ENCODE measurements around the gene PRDM11. TPM values are rescaled to one million over a fixed set of nuclear protein-coding genes. Genes with fewer than 3 reads are reported as not detected.

The PRDM11 gene
- total and polyA plus RNA-seq, 2 experiments from 2014 or later, result 0.24 to 3.7 TPM

- in situ Hi-C loops (cut with MboI), result no loop called here
- Histone ChIP-seq H3K4me1 (ENCODE audit: insufficient read depth) (no peaks in the 10 kb centered on the region), H3K36me3 (ENCODE audit: low read depth) (no peaks in the 10 kb centered on the region), H4K20me1 (ENCODE audit: insufficient read depth) (no peaks in the 10 kb centered on the region), H3F3A (ENCODE audit: insufficient read depth) (no peaks in the 10 kb centered on the region), H2AFZ (no peak overlapping the region), H3K9me2 (ENCODE audit: insufficient read depth) (no peaks in the 10 kb centered on the region), H3K4me2 (ENCODE audit: unreplicated experiment) (no peak overlapping the region), H3K27ac (no peak overlapping the region), H3K27me3 (replicated peaks; ENCODE audit: insufficient read depth) (no peaks in the 10 kb centered on the region), H3K79me2 (ENCODE audit: insufficient read depth) (no peaks in the 10 kb centered on the region), H3K9ac (no peak overlapping the region), H3K4me3 (no peak overlapping the region), H3K9me3 (ENCODE audit: low read depth) (no peaks in the 10 kb centered on the region)
- whole genome bisulfite sequencing, 2 experiments (ENCODE audit: low coverage in 1 of 2, low lambda C conversion rate in 2 of 2, missing lambda C conversion rate in 2 of 2), result 92 to 97% methylated on average over 5 of the region's 5 CpGs
- TF ChIP-seq EZH2phosphoT487 (IDR thresholded peaks at IDR 0.05; ENCODE audit: insufficient read depth, low read depth), result no peak
- no peak for TF ChIP-seq EZH2 (IDR thresholded peaks at IDR 0.05; ENCODE audit: insufficient read depth, poor library complexity, severe bottlenecking)
- no peak for DNase-seq
These were observed 26.6 kb downstream of the PRDM11 start for GRCh38 chr11:45173064-45173463.

- H3K36me3 ChIP-seq (ENCODE audit: low read depth), result no peaks in the 10 kb centered on the region
- no peaks in the 10 kb centered on the region for H3K79me2 ChIP-seq (ENCODE audit: insufficient read depth)
- no peaks in the 10 kb centered on the region for H3K27me3 ChIP-seq (replicated peaks; ENCODE audit: insufficient read depth)
- H3K27ac ChIP-seq, result no peak overlapping the region
- H3K9me2 ChIP-seq (ENCODE audit: insufficient read depth), result no peaks in the 10 kb centered on the region
- no peak overlapping the region for H3K4me2 ChIP-seq (ENCODE audit: unreplicated experiment)
- DNase-seq, result no peak
- no peaks in the 10 kb centered on the region for H3F3A ChIP-seq (ENCODE audit: insufficient read depth)
- H3K9ac ChIP-seq, result no peak overlapping the region
- no peaks in the 10 kb centered on the region for H4K20me1 ChIP-seq (ENCODE audit: insufficient read depth)
- in situ Hi-C loops (cut with MboI), result no loop called here
- 86 to 90% methylated on average over 6 of the region's 6 CpGs for WGBS, 2 experiments (ENCODE audit: low coverage in 1 of 2, low lambda C conversion rate in 2 of 2, missing lambda C conversion rate in 2 of 2)
- no peak overlapping the region for H3K4me3 ChIP-seq
- no peaks in the 10 kb centered on the region for H3K9me3 ChIP-seq (ENCODE audit: low read depth)
- TF ChIP-seq EZH2 (IDR thresholded peaks at IDR 0.05; ENCODE audit: insufficient read depth, poor library complexity, severe bottlenecking) (no peak), EZH2phosphoT487 (IDR thresholded peaks at IDR 0.05; ENCODE audit: insufficient read depth, low read depth) (no peak)
- H2AFZ ChIP-seq, result no peak overlapping the region
- no peaks in the 10 kb centered on the region for H3K4me1 ChIP-seq (ENCODE audit: insufficient read depth)
These were observed 27.9 kb downstream of the PRDM11 start for GRCh38 chr11:45174168-45174835.

- Histone ChIP-seq H2AFZ (no peak overlapping the region), H3K36me3 (ENCODE audit: low read depth) (no peaks in the 10 kb centered on the region), H3K9me2 (ENCODE audit: insufficient read depth) (no peaks in the 10 kb centered on the region), H3F3A (ENCODE audit: insufficient read depth) (no peaks in the 10 kb centered on the region), H3K9ac (no peak overlapping the region), H4K20me1 (ENCODE audit: insufficient read depth) (no peaks in the 10 kb centered on the region), H3K27ac (no peak overlapping the region), H3K4me3 (no peak overlapping the region), H3K9me3 (ENCODE audit: low read depth) (no peaks in the 10 kb centered on the region), H3K4me1 (ENCODE audit: insufficient read depth) (no peaks in the 10 kb centered on the region), H3K27me3 (replicated peaks; ENCODE audit: insufficient read depth) (no peaks in the 10 kb centered on the region), H3K79me2 (ENCODE audit: insufficient read depth) (no peaks in the 10 kb centered on the region), H3K4me2 (ENCODE audit: unreplicated experiment) (no peak overlapping the region)
- no peak for DNase-seq
- TF ChIP-seq EZH2phosphoT487 (IDR thresholded peaks at IDR 0.05; ENCODE audit: insufficient read depth, low read depth) (no peak), EZH2 (IDR thresholded peaks at IDR 0.05; ENCODE audit: insufficient read depth, poor library complexity, severe bottlenecking) (no peak)
- in situ Hi-C loops (cut with MboI), result no loop called here
- WGBS, 2 experiments (ENCODE audit: low coverage in 1 of 2, low lambda C conversion rate in 2 of 2, missing lambda C conversion rate in 2 of 2), result 79 to 81% methylated on average over 4 of the region's 4 CpGs
These were observed 28.5 kb downstream of the PRDM11 start for GRCh38 chr11:45174963-45175362.

- H3K4me3 ChIP-seq, result no peak overlapping the region
- no peaks in the 10 kb centered on the region for H4K20me1 ChIP-seq (ENCODE audit: insufficient read depth)
- H3K9me3 ChIP-seq (ENCODE audit: low read depth), result no peaks in the 10 kb centered on the region
- no peak overlapping the region for H3K27ac ChIP-seq
- no peaks in the 10 kb centered on the region for H3K4me1 ChIP-seq (ENCODE audit: insufficient read depth)
- H3K9me2 ChIP-seq (ENCODE audit: insufficient read depth), result no peaks in the 10 kb centered on the region
- no peaks in the 10 kb centered on the region for H3K27me3 ChIP-seq (replicated peaks; ENCODE audit: insufficient read depth)
- no peak for TF ChIP-seq EZH2 (IDR thresholded peaks at IDR 0.05; ENCODE audit: insufficient read depth, poor library complexity, severe bottlenecking)
- TF ChIP-seq EZH2phosphoT487 (IDR thresholded peaks at IDR 0.05; ENCODE audit: insufficient read depth, low read depth), result no peak
- no peak overlapping the region for H3K4me2 ChIP-seq (ENCODE audit: unreplicated experiment)
- no peak for DNase-seq
- no peak overlapping the region for H3K9ac ChIP-seq
- H2AFZ ChIP-seq, result no peak overlapping the region
- in situ Hi-C loops (cut with MboI), result no loop called here
- no peaks in the 10 kb centered on the region for H3K36me3 ChIP-seq (ENCODE audit: low read depth)
- 69 to 70% methylated on average over 1 of the region's 1 CpG for WGBS, 2 experiments (ENCODE audit: low coverage in 1 of 2, low lambda C conversion rate in 2 of 2, missing lambda C conversion rate in 2 of 2)
- H3K79me2 ChIP-seq (ENCODE audit: insufficient read depth), result no peaks in the 10 kb centered on the region
- H3F3A ChIP-seq (ENCODE audit: insufficient read depth), result no peaks in the 10 kb centered on the region
These were observed 30.6 kb downstream of the PRDM11 start for GRCh38 chr11:45176996-45177395.
